Measurements from ENCODE around the gene GPC3. TPM values are rescaled to one million over a fixed set of nuclear protein-coding genes. Genes with fewer than 3 reads are reported as not detected.
A peak's percentile ranks its signal among the peaks of the same experiment; 100 is the strongest.

The GPC3 gene
- total and polyA plus RNA-seq, 2 experiments from 2014 or later, result 171 to 323 TPM

GRCh38 chrX:134013092-134013497 is 27.7 kb upstream of the GPC3 start:
- Histone ChIP-seq H3K4me3 (no peak overlapping the region), H3K9me3 (ENCODE audit: low read depth) (no peaks in the 10 kb centered on the region), H3K27me3 (no peaks in the 10 kb centered on the region), H3K36me3 (no peaks in the 10 kb centered on the region), H3K4me1 (ENCODE audit: low read depth) (peaks cover 7% of the 10 kb centered on the region), H3K27ac (no peak overlapping the region)
- TF ChIP-seq CTCF (IDR thresholded peaks at IDR 0.05; ENCODE audit: low read depth, low read length), result no peak
- DNase-seq (ENCODE audit: low read depth in 1 of 2, low spot score in 1 of 2), result peak in 1 of 2 donors; percentile 70

GRCh38 chrX:134010690-134011089 is 25.3 kb upstream of the GPC3 start:
- no peak overlapping the region for H3K4me3 ChIP-seq
- H3K9me3 ChIP-seq (ENCODE audit: low read depth), result no peaks in the 10 kb centered on the region
- no peak for TF ChIP-seq CTCF (IDR thresholded peaks at IDR 0.05; ENCODE audit: low read depth, low read length)
- peaks cover 7% of the 10 kb centered on the region for H3K4me1 ChIP-seq (ENCODE audit: low read depth)
- H3K27me3 ChIP-seq, result no peaks in the 10 kb centered on the region
- H3K27ac ChIP-seq, result no peak overlapping the region
- DNase-seq (ENCODE audit: low read depth in 1 of 2, low spot score in 1 of 2), result no peak
- no peaks in the 10 kb centered on the region for H3K36me3 ChIP-seq

- peaks cover 19% of the 10 kb centered on the region for H3K4me1 ChIP-seq (ENCODE audit: low read depth)
- DNase-seq (ENCODE audit: low read depth in 1 of 2, low spot score in 1 of 2), result no peak
- no peak overlapping the region for H3K4me3 ChIP-seq
- H3K9me3 ChIP-seq (ENCODE audit: low read depth), result no peaks in the 10 kb centered on the region
- no peak for TF ChIP-seq CTCF (IDR thresholded peaks at IDR 0.05; ENCODE audit: low read depth, low read length)
- no peaks in the 10 kb centered on the region for H3K36me3 ChIP-seq
- no peaks in the 10 kb centered on the region for H3K27me3 ChIP-seq
- H3K27ac ChIP-seq, result no peak overlapping the region
These were observed 22.3 kb upstream of the GPC3 start for GRCh38 chrX:134007716-134008115.

- H3K27ac ChIP-seq, result no peak overlapping the region
- no peak for TF ChIP-seq CTCF (IDR thresholded peaks at IDR 0.05; ENCODE audit: low read depth, low read length)
- H3K36me3 ChIP-seq, result no peaks in the 10 kb centered on the region
- no peak overlapping the region for H3K4me3 ChIP-seq
- H3K4me1 ChIP-seq (ENCODE audit: low read depth), result peaks cover 20% of the 10 kb centered on the region
- no peaks in the 10 kb centered on the region for H3K27me3 ChIP-seq
- H3K9me3 ChIP-seq (ENCODE audit: low read depth), result no peaks in the 10 kb centered on the region
- no peak for DNase-seq (ENCODE audit: low read depth in 1 of 2, low spot score in 1 of 2)
These were observed 21.2 kb upstream of the GPC3 start for GRCh38 chrX:134006484-134007161.

- Histone ChIP-seq H3K4me1 (ENCODE audit: low read depth) (peaks cover 31% of the 10 kb centered on the region), H3K36me3 (no peaks in the 10 kb centered on the region), H3K9me3 (ENCODE audit: low read depth) (no peaks in the 10 kb centered on the region), H3K27ac (no peak overlapping the region), H3K27me3 (no peaks in the 10 kb centered on the region), H3K4me3 (no peak overlapping the region)
- peak in 1 of 2 donors; percentile 77 for DNase-seq (ENCODE audit: low read depth in 1 of 2, low spot score in 1 of 2)
- no peak for TF ChIP-seq CTCF (IDR thresholded peaks at IDR 0.05; ENCODE audit: low read depth, low read length)
These were observed 18.7 kb upstream of the GPC3 start for GRCh38 chrX:134004084-134004483.
